ENCODE results near the gene ZNF136.

ZNF136 gene

GRCh38 chr19:12232961-12233360 lies 70.1 kb downstream of the ZNF136 start:
- H3K4me3 ChIP-seq (ENCODE audit: low read depth, low read length): no peak overlapping the region
- no peak for DNase-seq (ENCODE audit: low read depth)
- no peak for TF ChIP-seq CTCF (IDR thresholded peaks at IDR 0.05; ENCODE audit: insufficient read depth, low read depth, low read length, missing control alignments)

- no peak overlapping the region for H3K4me3 ChIP-seq (ENCODE audit: low read depth, low read length)
- no peak for DNase-seq (ENCODE audit: low read depth)
- TF ChIP-seq CTCF (IDR thresholded peaks at IDR 0.05; ENCODE audit: insufficient read depth, low read depth, low read length, missing control alignments): no peak
Observed at GRCh38 chr19:12237143-12237839, 74.4 kb downstream of the ZNF136 start.

Data from GM12865 (cell line).